HEK293T (cell line): ENCODE results near the gene KIFBP.

Source experiments
- ARNT ChIP-seq: fragments of 450-650 bp; IDR thresholded peaks from 2 replicates; pipeline ENCODE4 v1.6.1; 2017; ENCODE audit warnings: mild to moderate bottlenecking
- BHLHE40 ChIP-seq: fragments of 450-650 bp; IDR thresholded peaks from 2 replicates; pipeline ENCODE4 v1.6.1; 2016; ENCODE audit warnings: mild to moderate bottlenecking, moderate library complexity, borderline replicate concordance
- CTBP1 ChIP-seq: fragments of 450-650 bp; IDR thresholded peaks from 2 replicates; pipeline ENCODE4 v1.6.1; 2016; ENCODE audit warnings: borderline replicate concordance
- ELF4 ChIP-seq: fragments of 450-650 bp; IDR thresholded peaks from 2 replicates; pipeline ENCODE4 v1.6.1; 2017; ENCODE audit warnings: antibody characterized with exemption
- FOXA1 ChIP-seq: fragments of 450-650 bp; IDR thresholded peaks from 2 replicates; pipeline ENCODE4 v1.6.1; 2016; ENCODE audit warnings: mild to moderate bottlenecking
- FOXK2 ChIP-seq: fragments of 450-650 bp; IDR thresholded peaks from 2 replicates; pipeline ENCODE4 v1.6.1; 2016; ENCODE audit warnings: mild to moderate bottlenecking
- FOXM1 ChIP-seq: fragments of 450-650 bp; IDR thresholded peaks from 2 replicates; pipeline ENCODE4 v1.6.1; 2017; ENCODE audit warnings: mild to moderate bottlenecking, borderline replicate concordance
- L3MBTL2 ChIP-seq: fragments of 450-650 bp; conservative IDR thresholded peaks from 2 replicates; pipeline ENCODE4 v1.6.1; 2016; ENCODE audit warnings: mild to moderate bottlenecking
- LEF1 ChIP-seq: fragments of 450-650 bp; IDR thresholded peaks from 2 replicates; pipeline ENCODE4 v1.6.1; 2017; ENCODE audit warnings: mild to moderate bottlenecking, borderline replicate concordance
- NFRKB ChIP-seq: fragments of 450-650 bp; IDR thresholded peaks from 2 replicates; pipeline ENCODE4 v1.6.1; 2016; ENCODE audit warnings: mild to moderate bottlenecking, moderate library complexity
- SP1 ChIP-seq: fragments of 450-650 bp; IDR thresholded peaks from 2 replicates; pipeline ENCODE4 v1.6.1; 2017
- TARDBP ChIP-seq: fragments of 450-650 bp; IDR thresholded peaks from 2 replicates; pipeline ENCODE4 v1.6.1; 2016
- ZNF384 ChIP-seq: fragments of 450-650 bp; IDR thresholded peaks from 2 replicates; pipeline ENCODE4 v1.6.1; 2016
- TF ChIP-seq, protein P1 (sequence below): fragments of 450-650 bp; IDR thresholded peaks from 2 replicates; pipeline ENCODE4 v1.6.1; 2016

DNA sequence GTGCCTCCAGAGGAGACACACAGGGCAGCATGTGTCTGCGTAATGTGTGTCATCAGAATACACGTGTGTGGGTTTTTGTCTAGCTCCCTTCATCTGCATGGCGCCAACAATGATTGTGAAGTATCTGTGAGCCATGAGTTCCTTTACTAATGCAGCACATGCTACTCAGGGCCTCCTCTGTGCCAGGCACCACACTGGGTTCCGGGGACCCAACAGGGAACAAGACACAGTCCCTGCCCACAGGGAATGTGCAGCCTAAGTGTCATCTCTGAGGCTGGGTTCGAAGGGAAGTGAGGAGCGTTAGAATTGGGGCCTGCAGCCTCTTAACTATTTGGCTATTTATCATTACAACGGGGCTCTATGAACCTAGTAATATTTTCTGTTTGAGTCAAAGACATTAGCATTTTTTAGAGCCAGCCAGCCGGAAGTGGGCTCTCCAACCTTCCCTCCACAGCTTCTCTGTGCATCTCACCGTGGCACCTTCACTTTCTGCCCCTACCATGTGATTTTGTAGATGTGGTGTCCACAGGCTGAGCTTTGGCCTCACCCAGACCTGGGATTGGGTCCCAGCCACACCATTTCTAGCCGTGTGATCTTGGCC is 55.4 kb downstream of the KIFBP start:
- TF ChIP-seq BHLHE40 = no peak
- no peak for TF ChIP-seq NFRKB
- TF ChIP-seq L3MBTL2 = no peak
- TF ChIP-seq TARDBP = no peak
- no peak for TF ChIP-seq SP1
- no peak for TF ChIP-seq FOXM1
- TF ChIP-seq ELF4 = no peak
- no peak for TF ChIP-seq FOXK2
- no peak for TF ChIP-seq ZNF384
- TF ChIP-seq LEF1 = no peak
- TF ChIP-seq, protein P1, sequence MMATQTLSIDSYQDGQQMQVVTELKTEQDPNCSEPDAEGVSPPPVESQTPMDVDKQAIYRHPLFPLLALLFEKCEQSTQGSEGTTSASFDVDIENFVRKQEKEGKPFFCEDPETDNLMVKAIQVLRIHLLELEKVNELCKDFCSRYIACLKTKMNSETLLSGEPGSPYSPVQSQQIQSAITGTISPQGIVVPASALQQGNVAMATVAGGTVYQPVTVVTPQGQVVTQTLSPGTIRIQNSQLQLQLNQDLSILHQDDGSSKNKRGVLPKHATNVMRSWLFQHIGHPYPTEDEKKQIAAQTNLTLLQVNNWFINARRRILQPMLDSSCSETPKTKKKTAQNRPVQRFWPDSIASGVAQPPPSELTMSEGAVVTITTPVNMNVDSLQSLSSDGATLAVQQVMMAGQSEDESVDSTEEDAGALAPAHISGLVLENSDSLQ = no peak
- TF ChIP-seq ARNT = no peak
- no peak for TF ChIP-seq CTBP1
- no peak for TF ChIP-seq FOXA1
